ENCODE data around the gene CELA2A.

Gene CELA2A

GRCh38 chr1:15456313-15456954, at the start of gene CELA2A:
Gene CELA2A, plus strand, starts transcription at chr1:15456732. Its CDS starts 22 bp downstream, at chr1:15456754.
- no peak for DNase-seq

- DNase-seq, result peak; percentile 40
Observed at GRCh38 chr1:15407580-15407979, 49.0 kb upstream of the CELA2A start.

GRCh38 chr1:15408890-15409387, 47.6 kb upstream of the CELA2A start:
- no peak for DNase-seq

GRCh38 chr1:15409388-15410222, 46.9 kb upstream of the CELA2A start, which contains the start of gene EFHD2:
Gene EFHD2, plus strand, starts transcription at chr1:15409888. Its CDS starts 84 bp downstream, at chr1:15409972.
- peak; percentile 67 for DNase-seq

GRCh38 chr1:15410223-15410883, 46.2 kb upstream of the CELA2A start:
- DNase-seq, result peak; percentile 57

GRCh38 chr1:15410884-15411245, 45.7 kb upstream of the CELA2A start:
- DNase-seq, result peak; percentile 46

GRCh38 chr1:15411593-15412137, 44.9 kb upstream of the CELA2A start:
- peak; percentile 86 for DNase-seq

GRCh38 chr1:15412175-15412800, 44.2 kb upstream of the CELA2A start:
- peak; percentile 73 for DNase-seq

- DNase-seq, result no peak
Observed at GRCh38 chr1:15412843-15413242, 43.7 kb upstream of the CELA2A start.

- no peak for DNase-seq
Observed at GRCh38 chr1:15413563-15414444, 42.7 kb upstream of the CELA2A start.

GRCh38 chr1:15414445-15414983, 42.0 kb upstream of the CELA2A start:
- DNase-seq, result no peak

GRCh38 chr1:15417059-15417934, 39.2 kb upstream of the CELA2A start:
- DNase-seq, result peak; percentile 15

- DNase-seq, result no peak
Observed at GRCh38 chr1:15418806-15419515, 37.6 kb upstream of the CELA2A start.

GRCh38 chr1:15420853-15421465, 35.6 kb upstream of the CELA2A start:
- no peak for DNase-seq

- DNase-seq, result no peak
Observed at GRCh38 chr1:15422871-15423270, 33.7 kb upstream of the CELA2A start.

GRCh38 chr1:15423355-15424077, 33.0 kb upstream of the CELA2A start:
- no peak for DNase-seq

- DNase-seq, result no peak
Observed at GRCh38 chr1:15424146-15424667, 32.3 kb upstream of the CELA2A start.

GRCh38 chr1:15424981-15425380, 31.6 kb upstream of the CELA2A start:
- no peak for DNase-seq

Measured in NK-92 treated with Interleukin-12 subunit alpha and Interleukin-12 subunit beta, amount 100 ng/mL, for 24 hours (cell line).